DMS53 (cell line): ENCODE results near the gene TBCEL.
"Not testable (repeated sequence)": the region's sequence is repeated elsewhere in the genome, so short reads cannot be mapped to it uniquely, and the experiment has no call there.

Experiments
- DNase-seq: peaks from one replicate; lab custom pipeline; 2025; lab: John Stamatoyannopoulos, UW

The TBCEL gene

GRCh38 chr11:121023848-121024751 lies at the start of gene TBCEL:
Gene TBCEL, plus strand, starts transcription at chr11:121024102. Its CDS starts 21,589 bp downstream, at chr11:121045691.
- peak; percentile 96 for DNase-seq

- DNase-seq, result no peak
Observed at GRCh38 chr11:120974466-120974865, 49.4 kb upstream of the TBCEL start.

- no peak for DNase-seq
Observed at GRCh38 chr11:120974965-120975364, 48.9 kb upstream of the TBCEL start.

GRCh38 chr11:120977266-120978137 lies 46.4 kb upstream of the TBCEL start:
- DNase-seq, result no peak

- no peak for DNase-seq
Observed at GRCh38 chr11:120978701-120979100, 45.2 kb upstream of the TBCEL start.

- DNase-seq, result peak; percentile 92
Observed at GRCh38 chr11:120985718-120986569, 38.0 kb upstream of the TBCEL start.

GRCh38 chr11:120988603-120989002 lies 35.3 kb upstream of the TBCEL start:
- no peak for DNase-seq

GRCh38 chr11:120991830-120992686 lies 31.8 kb upstream of the TBCEL start:
- DNase-seq, result no peak

- DNase-seq, result no peak
Observed at GRCh38 chr11:120994091-120994859, 29.6 kb upstream of the TBCEL start.

- DNase-seq, result no peak
Observed at GRCh38 chr11:120995184-120995583, 28.7 kb upstream of the TBCEL start.

GRCh38 chr11:120996973-120997372 lies 26.9 kb upstream of the TBCEL start:
- DNase-seq, result no peak

GRCh38 chr11:120998581-120998980 lies 25.3 kb upstream of the TBCEL start:
- no peak for DNase-seq

GRCh38 chr11:121004206-121004840 lies 19.6 kb upstream of the TBCEL start:
- DNase-seq, result no peak

GRCh38 chr11:121006922-121007321 lies 17.0 kb upstream of the TBCEL start:
- DNase-seq, result no peak

GRCh38 chr11:121008551-121008950 lies 15.4 kb upstream of the TBCEL start:
- DNase-seq, result no peak

GRCh38 chr11:121012091-121012490 lies 11.8 kb upstream of the TBCEL start:
- no peak for DNase-seq

- DNase-seq, result no peak
Observed at GRCh38 chr11:121018746-121019145, 5.2 kb upstream of the TBCEL start.

GRCh38 chr11:121021718-121022117 lies 2.2 kb upstream of the TBCEL start:
- DNase-seq, result not testable (repeated sequence)

- peak; percentile 49 for DNase-seq
Observed at GRCh38 chr11:121024989-121025388, 1.1 kb downstream of the TBCEL start.

GRCh38 chr11:121029153-121029552 lies 5.3 kb downstream of the TBCEL start:
- peak; percentile 49 for DNase-seq
